ENCODE measurements around the gene OSBPL9. TPM values are rescaled to one million over a fixed set of nuclear protein-coding genes. Genes with fewer than 3 reads are reported as not detected.

OSBPL9 gene
- polyA plus RNA-seq, 1 donor (not counting 4 experiments of a cell fraction or from before 2014, with no cell fraction given), result 62.7 TPM

DNA sequence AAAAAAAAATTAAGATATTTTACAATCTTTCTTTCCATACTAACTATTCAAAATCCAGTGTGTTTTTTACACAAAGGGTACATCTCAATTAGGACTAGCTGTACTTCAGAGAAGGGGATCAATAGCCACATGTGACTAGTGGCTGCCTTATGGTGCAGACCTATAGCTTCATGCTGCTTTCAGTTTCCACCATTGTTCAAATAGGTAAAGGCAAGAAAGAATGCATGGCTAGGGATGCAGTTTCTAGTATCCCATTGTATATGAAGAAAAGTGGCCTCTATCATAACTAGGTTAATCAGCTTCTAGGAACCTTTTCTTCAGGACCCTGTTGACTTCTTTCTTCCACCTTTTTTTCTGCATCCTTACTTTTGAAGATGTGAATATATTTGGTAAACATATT lies 35.7 kb downstream of the OSBPL9 start:
- no peak overlapping the region for H3K9ac ChIP-seq (ENCODE audit: control insufficient read depth, extremely low read depth, insufficient read depth, low read length)
- H3K4me3 ChIP-seq (ENCODE audit: control insufficient read depth in 2 of 3, extremely low read depth in 1 of 3, insufficient read depth in 2 of 3, low read depth in 1 of 3, low read length in 3 of 3), result no peak overlapping the region
- no peak overlapping the region for H3K4me2 ChIP-seq (ENCODE audit: control insufficient read depth, extremely low read depth, insufficient read depth, low read depth, low read length)
- H3K9me1 ChIP-seq (ENCODE audit: control insufficient read depth, extremely low read depth, insufficient read depth, low read length), result no peaks in the 10 kb centered on the region
- H3K9me3 ChIP-seq (ENCODE audit: control insufficient read depth, low read depth, low read length), result no peaks in the 10 kb centered on the region
- H3K27ac ChIP-seq (ENCODE audit: control insufficient read depth, insufficient read depth, low read length), result no peak overlapping the region
- no peaks in the 10 kb centered on the region for H3K4me1 ChIP-seq (ENCODE audit: control insufficient read depth, extremely low read depth, insufficient read depth, low read length)
- no peak for TF ChIP-seq CTCF (optimal IDR thresholded peaks at IDR 0.05 in 1 of 3, IDR thresholded peaks at IDR 0.05 in 1 of 3, conservative IDR thresholded peaks at IDR 0.05 in 1 of 3; ENCODE audit: extremely low read depth in 1 of 3, insufficient read depth in 2 of 3, low read length in 3 of 3)
- dilution Hi-C loops (cut with MboI; ENCODE audit: extremely low pct_ligation_motif_present, low sequenced_read_pairs), result no loop called here
- peaks cover 19% of the 10 kb centered on the region for H3K79me2 ChIP-seq (ENCODE audit: control insufficient read depth, insufficient read depth, low read length)
- no peak overlapping the region for H2AFZ ChIP-seq (ENCODE audit: control insufficient read depth, low read length)
- H3K27me3 ChIP-seq (ENCODE audit: control insufficient read depth, extremely low read depth, insufficient read depth, low read length), result no peaks in the 10 kb centered on the region
- DNase-seq (ENCODE audit: low read depth, low spot score) (no peak), FAIRE-seq (no peak)
- H4K20me1 ChIP-seq (ENCODE audit: control insufficient read depth, extremely low read depth, insufficient read depth, low read length), result no peaks in the 10 kb centered on the region
- no peaks in the 10 kb centered on the region for H3K36me3 ChIP-seq (ENCODE audit: control insufficient read depth in 2 of 2, extremely low read depth in 1 of 2, insufficient read depth in 2 of 2, low read length in 2 of 2)

- TF ChIP-seq EZH2 (IDR thresholded peaks at IDR 0.05; ENCODE audit: low read length) (no peak), CTCF (optimal IDR thresholded peaks at IDR 0.05 in 1 of 3, IDR thresholded peaks at IDR 0.05 in 1 of 3, conservative IDR thresholded peaks at IDR 0.05 in 1 of 3; ENCODE audit: extremely low read depth in 1 of 3, insufficient read depth in 2 of 3, low read length in 3 of 3) (no peak)
- Histone ChIP-seq H2AFZ (ENCODE audit: control insufficient read depth, low read length) (no peak overlapping the region), H4K20me1 (ENCODE audit: control insufficient read depth, extremely low read depth, insufficient read depth, low read length) (no peaks in the 10 kb centered on the region), H3K4me2 (ENCODE audit: control insufficient read depth, extremely low read depth, insufficient read depth, low read depth, low read length) (no peak overlapping the region), H3K27ac (ENCODE audit: control insufficient read depth, insufficient read depth, low read length) (no peak overlapping the region), H3K4me3 (ENCODE audit: control insufficient read depth in 2 of 3, extremely low read depth in 1 of 3, insufficient read depth in 2 of 3, low read depth in 1 of 3, low read length in 3 of 3) (no peak overlapping the region), H3K36me3 (ENCODE audit: control insufficient read depth in 2 of 2, extremely low read depth in 1 of 2, insufficient read depth in 2 of 2, low read length in 2 of 2) (no peaks in the 10 kb centered on the region), H3K27me3 (ENCODE audit: control insufficient read depth, extremely low read depth, insufficient read depth, low read length) (no peaks in the 10 kb centered on the region), H3K4me1 (ENCODE audit: control insufficient read depth, extremely low read depth, insufficient read depth, low read length) (no peaks in the 10 kb centered on the region), H3K9me3 (ENCODE audit: control insufficient read depth, low read depth, low read length) (no peaks in the 10 kb centered on the region), H3K9me1 (ENCODE audit: control insufficient read depth, extremely low read depth, insufficient read depth, low read length) (no peaks in the 10 kb centered on the region), H3K79me2 (ENCODE audit: control insufficient read depth, insufficient read depth, low read length) (peaks cover 14% of the 10 kb centered on the region), H3K9ac (ENCODE audit: control insufficient read depth, extremely low read depth, insufficient read depth, low read length) (no peak overlapping the region)
- dilution Hi-C loops (cut with MboI; ENCODE audit: extremely low pct_ligation_motif_present, low sequenced_read_pairs), result no loop called here
- DNase-seq (ENCODE audit: low read depth, low spot score) (no peak), FAIRE-seq (no peak)
Observed at GRCh38 chr1:51653127-51653526, 36.2 kb downstream of the OSBPL9 start.

All from keratinocyte (primary cell).